GM18861 (cell line): ENCODE measurements around the gene PACS1.
"Not testable (repeated sequence)": the region's sequence is repeated elsewhere in the genome, so short reads cannot be mapped to it uniquely, and the experiment has no call there.

Experiments used
- ATAC-seq: cut with Tn5 transposase; IDR thresholded peaks from one replicate; pipeline ENCODE4 v1.9.1; 2021; ENCODE audit not compliant: unreplicated experiment

Gene PACS1

DNA sequence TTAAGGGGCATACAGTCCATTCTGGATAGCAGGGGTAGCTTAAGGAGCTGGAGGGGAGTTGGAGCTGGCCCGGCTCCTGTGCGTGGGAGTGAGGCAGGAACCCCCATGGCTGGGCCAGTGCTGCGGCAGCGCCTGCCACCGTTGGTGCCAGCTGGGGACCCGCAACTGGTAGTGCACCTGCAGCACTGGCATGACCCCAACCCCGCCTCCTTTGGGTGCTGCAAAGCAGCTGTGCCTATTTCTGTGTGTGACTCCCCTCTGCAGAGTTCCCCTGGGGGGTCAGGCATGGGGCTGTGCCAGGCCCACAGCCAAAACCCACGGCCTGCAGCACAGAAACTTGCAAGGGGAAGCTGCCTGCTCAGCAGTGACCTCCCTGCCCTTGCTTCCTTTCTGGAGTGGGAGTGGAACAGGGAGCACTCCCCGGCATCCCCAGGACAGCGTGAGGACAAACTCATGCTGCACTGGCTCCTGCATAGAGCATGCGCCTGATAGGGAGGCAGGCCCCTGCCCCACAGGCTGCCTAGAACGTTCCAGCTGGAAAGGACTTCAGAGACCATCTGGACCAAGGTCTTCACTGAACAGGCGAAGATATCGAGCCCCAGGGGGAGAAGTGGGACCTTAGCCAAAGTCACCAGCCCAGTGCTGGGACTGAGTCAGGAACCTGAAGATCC is 172.2 kb downstream of the PACS1 start:
- no peak for ATAC-seq

DNA sequence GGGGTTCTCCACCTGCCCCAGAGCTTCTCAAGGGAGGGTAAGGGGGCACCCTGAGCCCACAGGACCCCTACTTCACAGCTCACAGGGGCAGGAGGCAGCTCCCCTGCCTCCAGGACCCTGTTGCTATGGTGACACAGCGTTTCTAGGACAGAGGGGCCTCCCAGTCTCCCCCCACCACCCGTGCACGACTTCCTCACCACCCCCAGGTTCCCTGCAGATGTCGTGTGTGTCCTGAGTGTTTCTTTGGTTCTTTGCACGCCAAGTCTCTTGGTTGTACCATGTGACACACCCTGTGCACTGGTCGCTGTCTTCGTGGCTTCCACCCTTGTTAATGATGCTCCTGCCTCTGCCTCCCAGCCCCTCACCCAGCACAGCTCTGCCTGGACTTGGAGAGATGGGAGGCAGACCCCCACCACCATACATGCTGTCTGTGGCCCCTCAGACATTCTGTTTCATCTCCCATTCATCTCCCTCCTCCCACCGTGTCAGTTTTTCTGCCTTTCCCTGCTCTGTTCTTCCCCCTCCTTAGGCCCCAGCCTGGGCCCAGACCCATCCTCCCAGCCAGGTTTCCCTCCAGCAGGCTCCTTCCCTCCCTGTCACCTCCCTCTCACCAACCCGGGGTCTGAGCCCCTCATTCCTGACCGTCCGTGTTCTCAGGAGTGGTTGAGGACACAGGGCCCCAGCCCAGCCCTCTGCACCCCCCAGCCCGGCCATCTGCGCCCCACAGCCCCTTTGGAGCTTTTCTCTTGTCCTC is 173.9 kb downstream of the PACS1 start:
- no peak for ATAC-seq

DNA sequence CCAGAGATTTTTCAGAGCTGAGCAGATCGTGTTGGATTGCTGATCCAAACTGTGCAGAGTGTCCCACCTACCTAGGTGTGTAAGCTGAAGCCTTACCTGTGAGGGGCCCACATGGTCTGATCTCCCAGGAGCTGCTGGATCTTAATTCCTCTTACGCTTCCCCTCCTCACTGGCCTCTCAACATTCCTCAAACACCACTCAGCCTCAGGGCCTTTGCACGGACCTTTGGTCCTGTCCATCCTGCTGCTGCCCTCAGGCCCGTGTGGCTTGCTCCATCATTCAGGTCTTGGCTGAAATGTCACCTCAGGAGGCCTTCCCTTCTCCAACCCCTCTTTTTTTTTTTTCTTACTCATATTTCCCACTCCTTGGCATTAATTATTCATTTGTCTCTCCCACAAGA is 177.2 kb downstream of the PACS1 start:
- no peak for ATAC-seq

DNA sequence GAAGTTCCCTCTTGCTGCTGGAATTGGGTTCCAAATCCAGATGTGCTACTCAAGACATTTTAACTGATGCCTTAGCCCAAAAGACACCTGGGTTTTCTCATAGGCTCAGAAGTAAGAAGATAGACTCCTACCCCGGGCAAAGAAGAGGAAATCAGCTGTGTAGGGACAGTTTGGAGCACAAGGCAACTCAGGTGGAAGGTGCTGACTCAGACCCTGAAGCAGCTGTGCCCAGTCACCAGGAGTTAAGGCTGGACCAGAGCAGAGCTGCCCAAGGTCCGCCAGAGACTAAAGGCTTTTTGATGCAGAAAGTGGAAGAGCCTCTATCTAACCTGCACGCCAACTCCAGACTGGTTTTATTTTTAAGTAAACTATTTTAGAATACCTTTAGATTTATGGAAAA is 177.7 kb downstream of the PACS1 start:
- ATAC-seq = no peak

DNA sequence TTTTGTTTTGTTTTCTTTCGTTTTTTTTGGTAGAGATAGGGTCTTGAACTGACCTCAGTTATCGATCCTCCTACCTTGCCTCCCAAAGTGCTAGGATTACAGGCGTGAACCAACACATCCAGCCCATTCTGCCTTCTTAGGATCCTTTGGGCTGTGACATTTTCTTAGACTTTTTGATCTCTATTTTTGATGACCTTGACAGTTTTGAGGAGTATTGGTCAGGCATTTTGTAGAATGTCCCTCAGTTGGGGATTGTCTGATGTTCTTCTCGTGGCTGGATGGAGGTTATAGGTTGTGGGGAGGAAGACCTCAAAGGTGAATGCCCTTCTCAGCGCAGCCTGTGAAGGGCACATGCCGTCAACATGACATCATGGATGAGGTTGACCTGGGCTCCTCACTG is 178.8 kb downstream of the PACS1 start:
- ATAC-seq = no peak

DNA sequence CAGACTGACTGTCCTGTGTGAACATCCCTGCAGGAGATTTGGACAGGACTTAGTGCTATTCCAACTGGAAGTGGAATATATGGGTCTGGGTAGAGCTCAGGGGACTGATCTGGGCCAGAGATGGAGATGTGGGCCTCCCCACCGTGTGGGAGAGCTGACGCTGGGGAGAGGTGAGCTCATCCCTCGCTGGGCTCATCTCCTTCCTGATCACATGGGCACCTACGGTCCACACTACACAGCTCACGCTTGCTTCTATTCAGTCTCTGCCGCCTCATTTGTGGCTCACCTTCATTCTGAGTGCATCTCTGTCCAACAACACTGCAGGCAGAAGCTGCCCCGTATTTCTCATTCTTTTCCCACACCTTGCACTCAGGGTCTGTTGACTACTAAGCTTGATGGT is 181.7 kb downstream of the PACS1 start:
- no peak for ATAC-seq

DNA sequence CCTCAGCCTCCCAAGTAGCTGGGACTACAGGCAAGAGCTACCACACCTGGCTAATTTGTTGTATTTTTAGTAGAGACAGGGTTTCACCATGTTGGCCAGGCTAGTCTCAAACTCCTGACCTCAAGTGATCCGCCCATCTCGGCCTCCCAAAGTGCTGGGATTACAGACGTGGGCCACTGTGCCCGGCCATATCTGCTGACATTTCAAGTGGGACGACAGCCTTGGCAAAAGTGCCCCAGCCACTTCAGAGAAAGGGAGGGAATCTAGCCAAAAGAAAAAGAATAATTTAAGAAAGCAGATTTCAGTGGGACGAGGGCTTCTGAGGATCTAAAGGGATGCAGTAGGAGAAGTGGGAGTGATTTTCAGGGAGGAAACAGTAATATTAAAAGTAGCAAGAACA is 183.0 kb downstream of the PACS1 start:
- not testable (repeated sequence) for ATAC-seq

DNA sequence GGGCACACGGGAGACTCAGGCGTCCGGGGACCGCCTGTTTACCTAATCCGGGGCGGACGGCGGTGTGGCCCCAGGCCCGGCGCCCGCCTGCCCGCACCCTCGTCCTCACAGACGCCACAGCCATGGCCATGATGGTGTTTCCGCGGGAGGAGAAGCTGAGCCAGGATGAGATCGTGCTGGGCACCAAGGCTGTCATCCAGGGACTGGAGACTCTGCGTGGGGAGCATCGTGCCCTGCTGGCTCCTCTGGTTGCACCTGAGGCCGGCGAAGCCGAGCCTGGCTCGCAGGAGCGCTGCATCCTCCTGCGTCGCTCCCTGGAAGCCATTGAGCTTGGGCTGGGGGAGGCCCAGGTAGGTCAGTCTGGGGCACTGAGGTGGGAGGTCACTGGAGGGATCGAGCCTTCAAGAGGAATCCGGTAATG is 188.4 kb downstream of the PACS1 start:
- no peak for ATAC-seq

DNA sequence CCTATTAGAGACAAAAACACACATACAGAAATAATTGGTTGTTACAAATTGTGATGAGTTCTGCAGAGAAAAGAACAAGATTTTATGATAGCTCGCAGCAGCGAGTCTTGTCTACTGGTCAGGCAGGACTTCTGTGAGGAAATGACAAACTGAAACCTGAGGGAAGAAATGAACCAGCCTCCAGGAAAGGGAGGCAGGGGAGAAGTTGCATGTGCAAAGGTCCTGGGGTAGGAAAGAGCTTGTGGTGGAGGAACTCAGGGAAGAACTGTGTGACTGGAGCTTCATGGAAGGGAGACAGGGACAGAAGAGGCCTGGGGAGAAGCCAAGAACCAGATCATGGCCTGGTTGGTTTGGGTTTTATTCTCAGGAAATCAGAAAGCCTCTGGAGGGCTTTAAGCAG is 189.2 kb downstream of the PACS1 start:
- no peak for ATAC-seq

DNA sequence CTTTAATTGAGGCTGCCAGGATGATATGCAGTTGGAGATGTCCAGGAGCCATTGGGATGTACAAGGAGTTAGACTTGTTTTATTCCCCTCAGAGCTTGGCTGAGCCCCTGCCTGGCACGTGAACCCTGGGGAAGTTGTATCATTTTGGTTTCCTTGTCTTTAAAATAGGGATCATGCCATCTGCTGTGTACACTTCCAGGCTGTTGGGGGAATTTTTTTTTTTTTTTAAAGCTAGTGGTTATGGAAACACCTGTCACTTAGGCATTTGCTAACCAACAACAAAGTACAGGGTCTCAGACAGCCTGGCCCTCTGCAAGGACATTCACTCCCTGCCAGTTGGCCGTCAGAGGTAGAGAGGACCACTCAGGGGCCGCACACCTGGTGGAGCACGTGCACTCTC is 189.9 kb downstream of the PACS1 start:
- ATAC-seq = no peak

DNA sequence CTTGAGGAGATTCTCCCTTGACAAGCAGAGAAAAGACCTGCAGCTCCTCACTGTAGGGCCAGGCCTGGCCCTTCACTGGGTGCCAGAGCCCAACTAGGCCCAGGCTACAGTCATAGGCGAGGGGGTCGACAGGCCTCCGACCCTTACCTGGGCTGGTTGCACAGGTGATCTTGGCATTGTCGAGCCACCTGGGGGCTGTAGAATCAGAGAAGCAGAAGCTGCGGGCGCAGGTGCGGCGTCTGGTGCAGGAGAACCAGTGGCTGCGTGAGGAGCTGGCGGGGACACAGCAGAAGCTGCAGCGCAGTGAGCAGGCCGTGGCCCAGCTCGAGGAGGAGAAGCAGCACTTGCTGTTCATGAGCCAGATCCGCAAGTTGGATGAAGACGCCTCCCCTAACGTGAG is 191.5 kb downstream of the PACS1 start:
- no peak for ATAC-seq

DNA sequence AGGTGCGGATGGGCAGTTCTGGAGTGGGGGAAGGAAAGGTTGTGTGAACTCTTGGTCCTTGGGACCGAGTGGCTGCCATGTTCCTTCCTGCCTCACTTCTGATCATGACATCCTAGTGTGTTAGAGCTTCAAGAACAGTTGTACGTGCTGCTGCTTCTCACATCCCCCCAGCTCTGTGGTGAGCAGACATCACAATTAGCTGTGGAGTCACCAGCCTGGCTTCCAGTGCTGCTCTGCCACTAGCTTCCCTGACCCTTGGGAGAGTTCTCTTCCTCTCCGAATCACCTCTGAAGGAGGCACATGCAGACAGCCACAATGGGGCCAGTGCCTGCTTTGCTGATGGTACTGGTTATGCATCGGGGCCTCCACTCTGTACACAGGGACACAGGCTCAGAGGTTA is 192.1 kb downstream of the PACS1 start:
- ATAC-seq = no peak

DNA sequence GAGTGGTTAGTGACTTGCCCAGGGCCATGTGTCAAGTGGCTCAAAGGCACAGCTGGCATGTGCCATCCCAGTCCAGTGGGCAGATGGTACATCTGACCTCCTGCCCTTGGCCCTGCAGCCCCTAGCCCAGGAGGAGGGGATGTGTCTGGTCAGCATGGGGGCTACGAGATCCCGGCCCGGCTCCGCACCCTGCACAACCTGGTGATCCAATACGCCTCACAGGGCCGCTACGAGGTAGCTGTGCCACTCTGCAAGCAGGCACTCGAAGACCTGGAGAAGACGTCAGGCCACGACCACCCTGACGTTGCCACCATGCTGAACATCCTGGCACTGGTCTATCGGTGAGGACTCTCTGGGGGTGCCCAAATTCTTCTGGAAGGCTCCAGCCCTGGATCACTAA is 192.6 kb downstream of the PACS1 start:
- no peak for ATAC-seq

DNA sequence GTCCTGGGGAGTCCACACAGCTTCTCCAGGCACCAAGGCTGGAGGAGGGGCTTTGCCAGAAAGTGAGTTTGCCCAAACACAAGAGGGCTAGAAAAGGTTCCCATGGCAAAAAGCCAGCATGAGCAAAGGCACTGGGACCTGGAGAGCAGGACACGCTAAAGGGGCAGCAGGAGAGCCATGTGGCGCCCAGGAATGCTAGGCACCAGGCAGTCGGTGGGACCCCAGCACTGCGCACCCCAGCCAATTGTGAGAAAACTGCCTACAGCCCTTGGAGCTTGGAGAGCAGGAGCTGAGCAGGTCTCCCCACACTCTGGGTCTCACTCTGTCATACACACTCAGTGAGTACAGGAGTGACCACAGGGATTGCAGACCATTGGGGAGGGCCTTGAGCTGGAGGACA is 193.2 kb downstream of the PACS1 start:
- ATAC-seq = no peak

DNA sequence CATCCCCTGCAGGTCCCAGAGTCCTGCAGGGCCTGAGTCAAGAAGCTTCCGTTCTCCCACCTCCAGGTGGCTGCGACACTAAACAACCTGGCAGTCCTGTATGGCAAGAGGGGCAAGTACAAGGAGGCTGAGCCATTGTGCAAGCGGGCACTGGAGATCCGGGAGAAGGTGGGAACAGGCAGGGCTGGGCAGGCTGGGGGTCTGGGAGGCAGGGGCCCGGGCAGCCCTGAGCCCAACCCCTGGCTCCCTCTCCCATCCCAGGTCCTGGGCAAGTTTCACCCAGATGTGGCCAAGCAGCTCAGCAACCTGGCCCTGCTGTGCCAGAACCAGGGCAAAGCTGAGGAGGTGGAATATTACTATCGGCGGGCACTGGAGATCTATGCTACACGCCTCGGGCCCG is 193.7 kb downstream of the PACS1 start:
- ATAC-seq = no peak

DNA sequence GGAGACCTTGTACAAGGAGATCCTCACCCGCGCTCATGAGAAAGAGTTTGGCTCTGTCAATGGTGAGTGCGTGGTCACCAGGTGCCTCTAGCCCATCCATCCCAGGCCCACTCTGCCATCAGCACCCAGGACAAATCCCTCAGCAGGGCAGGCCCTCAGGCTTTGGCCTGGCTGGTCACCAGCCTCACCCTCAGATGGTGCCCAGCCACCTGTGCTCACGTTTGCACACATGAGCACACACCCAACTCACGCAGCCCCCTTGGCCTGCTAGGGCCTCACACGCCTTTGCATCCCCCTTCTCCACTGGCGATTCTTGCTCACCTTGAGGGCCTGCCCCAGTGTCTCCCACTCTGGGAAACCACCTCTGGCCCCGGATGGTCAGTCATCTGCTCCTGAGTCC is 194.3 kb downstream of the PACS1 start:
- no peak for ATAC-seq

DNA sequence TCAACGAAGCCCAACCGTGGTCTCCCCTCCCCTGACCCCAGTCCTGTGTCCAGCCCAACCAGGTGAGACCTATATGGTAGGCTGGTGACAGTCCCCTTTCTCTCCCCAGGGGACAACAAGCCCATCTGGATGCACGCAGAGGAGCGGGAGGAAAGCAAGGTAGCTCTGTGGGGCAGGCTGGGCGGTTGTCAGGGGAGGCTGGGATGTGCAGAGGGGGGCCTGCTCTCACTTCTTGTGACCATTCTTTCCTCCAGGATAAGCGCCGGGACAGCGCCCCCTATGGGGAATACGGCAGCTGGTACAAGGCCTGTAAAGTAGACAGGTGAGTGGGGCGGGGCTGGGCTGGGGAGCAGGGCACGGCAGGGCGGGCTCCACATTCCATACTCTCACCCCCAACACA is 194.8 kb downstream of the PACS1 start:
- ATAC-seq = no peak

DNA sequence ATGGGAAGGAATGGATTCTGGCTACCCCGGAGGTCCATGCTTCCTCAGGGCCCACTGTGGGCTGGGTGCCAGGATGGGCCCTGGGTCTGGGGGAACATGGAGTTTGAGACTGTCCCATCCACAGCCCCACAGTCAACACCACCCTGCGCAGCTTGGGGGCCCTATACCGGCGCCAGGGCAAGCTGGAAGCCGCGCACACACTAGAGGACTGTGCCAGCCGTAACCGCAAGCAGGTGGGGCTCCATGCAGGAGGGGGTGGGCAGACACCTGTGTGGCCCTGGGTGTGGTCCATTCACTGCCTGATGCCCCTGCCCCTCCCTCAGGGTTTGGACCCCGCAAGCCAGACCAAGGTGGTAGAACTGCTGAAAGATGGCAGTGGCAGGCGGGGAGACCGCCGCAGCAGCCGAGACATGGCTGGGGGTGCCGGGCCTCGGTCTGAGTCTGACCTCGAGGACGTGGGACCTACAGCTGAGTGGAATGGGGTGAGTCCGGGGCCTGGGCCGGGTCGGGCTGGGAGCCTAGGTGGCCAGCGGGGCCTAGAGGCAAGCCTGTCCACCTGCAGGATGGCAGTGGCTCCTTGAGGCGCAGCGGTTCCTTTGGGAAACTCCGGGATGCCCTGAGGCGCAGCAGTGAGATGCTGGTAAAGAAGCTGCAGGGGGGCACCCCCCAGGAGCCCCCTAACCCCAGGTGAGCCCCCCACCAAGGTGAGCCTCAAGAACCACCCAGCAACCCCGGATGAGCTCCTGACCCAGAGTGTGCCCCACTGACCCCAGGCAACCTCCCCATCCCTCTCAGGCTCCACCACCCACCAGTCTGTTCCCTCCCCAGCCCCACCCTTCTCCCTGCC is 195.7 kb downstream of the PACS1 start:
- ATAC-seq = no peak

DNA sequence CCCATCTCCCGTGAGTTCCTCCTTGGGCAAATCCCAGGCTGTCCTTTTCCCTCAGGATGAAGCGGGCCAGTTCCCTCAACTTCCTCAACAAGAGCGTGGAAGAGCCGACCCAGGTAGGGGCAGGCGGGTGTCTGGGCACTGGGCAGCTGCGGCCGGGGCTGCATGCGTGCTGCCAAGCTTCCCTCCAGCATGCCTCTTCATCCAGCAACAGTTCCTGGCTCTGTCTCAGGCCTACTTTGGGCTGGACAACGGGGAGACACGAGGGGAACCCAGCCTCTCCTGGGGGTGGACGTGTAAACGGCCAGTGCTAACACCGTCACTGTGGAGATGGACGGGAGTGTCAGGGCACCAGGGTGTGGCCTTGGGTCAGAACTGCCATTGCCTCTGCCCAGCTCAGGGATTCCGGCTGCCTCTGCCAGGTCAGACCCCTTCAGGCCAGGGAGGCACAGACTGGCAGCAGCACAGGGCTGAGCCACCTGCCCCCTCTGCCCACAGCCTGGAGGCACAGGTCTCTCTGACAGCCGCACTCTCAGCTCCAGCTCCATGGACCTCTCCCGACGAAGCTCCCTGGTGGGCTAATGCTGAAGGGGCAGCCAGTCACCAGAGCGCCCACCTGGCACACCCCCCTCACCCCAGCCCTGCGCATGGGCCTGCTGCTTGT is 196.4 kb downstream of the PACS1 start:
- ATAC-seq = no peak

DNA sequence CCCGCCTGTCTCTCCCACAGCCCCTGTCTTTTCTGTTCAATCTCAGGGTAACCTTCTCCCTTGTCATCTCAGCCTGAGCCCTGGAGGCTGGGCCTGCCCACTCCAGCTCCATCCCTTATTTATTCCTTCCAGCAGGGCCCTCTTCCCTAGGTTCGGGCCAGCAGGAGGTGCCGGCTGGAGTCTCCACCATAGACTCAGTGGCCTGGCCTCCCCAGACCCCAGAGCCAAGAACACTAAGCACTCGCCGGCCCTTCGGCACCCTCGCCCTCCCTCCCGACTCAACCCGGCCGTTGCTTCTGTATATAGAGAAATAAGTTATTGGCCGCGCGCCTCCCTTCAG is 196.9 kb downstream of the PACS1 start:
- no peak for ATAC-seq

DNA sequence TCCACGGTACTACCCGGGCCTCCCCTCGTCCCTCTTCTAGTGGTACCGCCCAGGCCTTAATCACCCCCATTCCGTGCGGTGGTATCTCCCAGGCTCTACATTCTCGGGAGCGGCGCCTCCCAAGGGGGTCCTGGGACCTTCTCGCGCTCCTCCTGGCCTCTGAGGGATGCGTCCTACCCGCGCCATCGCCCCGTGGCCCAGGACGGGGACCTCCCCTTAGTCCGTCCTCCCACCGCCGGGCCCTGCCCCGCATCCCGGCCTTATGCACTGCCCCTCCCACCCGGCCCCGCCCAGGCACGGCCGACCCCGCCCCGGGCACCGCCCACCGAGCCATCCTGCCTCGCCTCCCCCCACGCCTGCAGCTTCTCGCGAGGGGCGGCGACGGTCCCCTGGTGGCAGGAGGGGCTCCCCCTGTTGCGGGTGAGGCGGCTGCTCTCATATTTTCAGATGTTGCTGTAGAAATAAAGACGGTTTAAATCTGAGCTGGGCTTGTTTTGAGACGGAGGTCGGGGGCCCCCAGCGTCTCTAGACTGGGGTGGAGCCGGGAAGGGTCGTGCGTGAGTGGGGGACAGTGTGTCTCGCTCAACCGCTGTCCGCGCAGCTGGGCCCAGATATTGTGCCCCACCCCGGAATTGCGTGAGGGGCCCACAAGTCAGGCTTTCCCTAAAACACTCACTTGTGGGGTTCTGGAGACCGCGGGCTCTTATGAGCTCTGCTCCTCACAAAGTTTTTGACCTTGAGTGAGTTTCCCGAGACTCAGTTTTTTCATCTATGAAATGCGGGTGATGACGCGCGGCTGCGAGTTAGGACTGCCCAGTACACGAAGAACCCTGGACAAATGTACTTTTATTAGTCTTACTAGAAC is 197.5 kb downstream of the PACS1 start:
- ATAC-seq = peak; percentile 25
